CD8-positive, alpha-beta memory T cell (primary cell): Measurements from ENCODE around the gene ASPA. TPM values are rescaled to one million over a fixed set of nuclear protein-coding genes. Genes with fewer than 3 reads are reported as not detected.

Experiments used
- CTCF ChIA-PET: fragments of 350-600 bp; sonication (Branson Sonifier 250); formaldehyde crosslinking; loops from one replicate; lab custom pipeline; 2021; ENCODE audit warnings: antibody characterized with exemption; lab: Charles Lee
- POLR2A ChIA-PET: fragments of 350-600 bp; sonication (Branson Sonifier 250); formaldehyde crosslinking; loops from one replicate; lab custom pipeline; 2021; ENCODE audit warnings: antibody characterized with exemption; lab: Charles Lee
- DNase-seq, 5 donors: peaks; one replicate each; pipeline versions ENCODE4 v3.0.0 to v3.0.0-alpha.2; 2020 to 2022; ENCODE audit warnings: mixed read lengths in 1 of 5
- H3K27ac ChIP-seq: one replicate; pipeline ENCODE4 v1.7.0; 2013; ENCODE audit warnings: low read depth, mild to moderate bottlenecking, low read length, moderate library complexity
- H3K27me3 ChIP-seq: 2 replicates; pipeline ENCODE4 v1.7.0; 2013; ENCODE audit warnings: low read length, mild to moderate bottlenecking; ENCODE audit not compliant: insufficient read depth, poor library complexity, severe bottlenecking
- H3K36me3 ChIP-seq: 2 replicates; pipeline ENCODE4 v1.7.0; 2013; ENCODE audit warnings: mild to moderate bottlenecking, low read length, moderate library complexity; ENCODE audit not compliant: insufficient read depth
- H3K4me1 ChIP-seq: 2 replicates; pipeline ENCODE4 v1.7.0; 2013; ENCODE audit warnings: mild to moderate bottlenecking, low read length, moderate library complexity; ENCODE audit not compliant: insufficient read depth
- H3K4me3 ChIP-seq: 2 replicates; pipeline ENCODE4 v1.7.0; 2013; ENCODE audit warnings: mild to moderate bottlenecking, low read length
- H3K9me3 ChIP-seq: 2 replicates; pipeline ENCODE4 v1.7.0; 2013; ENCODE audit warnings: mild to moderate bottlenecking, low read length
- H3K27ac Mint-ChIP-seq, 8 donors: one replicate each; pipeline ENCODE4 v1.8.0; 2020 to 2021; ENCODE audit warnings: mixed read lengths in 8 of 8, mild to moderate bottlenecking in 6 of 8, inconsistent platforms in 3 of 8, moderate library complexity in 3 of 8
- H3K27me3 Mint-ChIP-seq, 2 donors: one replicate each; pipeline ENCODE4 v1.8.0; 2020 to 2021; ENCODE audit warnings: mixed read lengths in 2 of 2, mild to moderate bottlenecking in 1 of 2, moderate library complexity in 1 of 2
- H3K36me3 Mint-ChIP-seq, 3 donors: one replicate each; pipeline ENCODE4 v1.8.0; 2020 to 2021; ENCODE audit warnings: mixed read lengths in 3 of 3, inconsistent platforms in 1 of 3, mild to moderate bottlenecking in 1 of 3
- H3K4me1 Mint-ChIP-seq, 3 donors: one replicate each; pipeline ENCODE4 v1.8.0; 2020 to 2021; ENCODE audit warnings: mixed read lengths in 3 of 3, inconsistent platforms in 1 of 3, mild to moderate bottlenecking in 1 of 3
- H3K4me3 Mint-ChIP-seq, 7 donors: one replicate each; pipeline ENCODE4 v1.8.0; 2020 to 2021; ENCODE audit warnings: mixed read lengths in 7 of 7, mild to moderate bottlenecking in 6 of 7, moderate library complexity in 4 of 7, inconsistent platforms in 2 of 7
- H3K9me3 Mint-ChIP-seq, 5 donors: one replicate each; pipeline ENCODE4 v1.8.0; 2020 to 2022; ENCODE audit warnings: mixed read lengths in 5 of 5, mild to moderate bottlenecking in 3 of 5, moderate library complexity in 2 of 5, inconsistent platforms in 1 of 5
- polyA plus RNA-seq: library from polyadenylated mRNA; unstranded; fragments of 300-500 nt; fragmentation: Illumina TruSeq; gene quantifications from one replicate; pipeline ENCODE4 v1.2.3, GENCODE V29; 2021
- total RNA-seq, 2 experiments: library from RNA; stranded (reverse); gene quantifications; one replicate each; pipeline ENCODE4 v1.2.3, GENCODE V29; 2021

The ASPA gene
- total and polyA plus RNA-seq, 3 experiments from 2014 or later = not detected

- Mint-ChIP-seq H3K4me3 (no peak overlapping the region), H3K27ac (no peak overlapping the region), H3K27me3 (peaks cover 3 to 11% of the 10 kb centered on the region in 2 donors), H3K36me3 (no peaks in the 10 kb centered on the region), H3K4me1 (no peaks in the 10 kb centered on the region), H3K9me3 (no peaks in the 10 kb centered on the region)
- Histone ChIP-seq H3K36me3 (no peaks in the 10 kb centered on the region), H3K27ac (no peak overlapping the region), H3K4me1 (no peaks in the 10 kb centered on the region), H3K27me3 (no peaks in the 10 kb centered on the region), H3K9me3 (no peaks in the 10 kb centered on the region), H3K4me3 (no peak overlapping the region)
- POLR2A ChIA-PET = no interaction called here
- CTCF ChIA-PET = interaction anchor here (1.2 kb wide), 1 partner anchor 14 kb away, joined by 3 read pairs; no protein-coding TSS in a partner anchor
- DNase-seq = no peak
These were observed 73.9 kb downstream of the ASPA start for GRCh38 chr17:3549610-3550162.

- H3K27me3 Mint-ChIP-seq = peaks cover 6 to 20% of the 10 kb centered on the region in 2 donors
- H3K27ac ChIP-seq = no peak overlapping the region
- DNase-seq = no peak
- no peaks in the 10 kb centered on the region for H3K4me1 Mint-ChIP-seq
- no peaks in the 10 kb centered on the region for H3K9me3 ChIP-seq
- no peaks in the 10 kb centered on the region for H3K36me3 ChIP-seq
- H3K4me3 Mint-ChIP-seq = no peak overlapping the region
- no peaks in the 10 kb centered on the region for H3K9me3 Mint-ChIP-seq
- H3K4me1 ChIP-seq = no peaks in the 10 kb centered on the region
- CTCF ChIA-PET = no interaction called here
- POLR2A ChIA-PET = no interaction called here
- H3K36me3 Mint-ChIP-seq = no peaks in the 10 kb centered on the region
- H3K27me3 ChIP-seq = no peaks in the 10 kb centered on the region
- H3K27ac Mint-ChIP-seq = no peak overlapping the region
- H3K4me3 ChIP-seq = no peak overlapping the region
These were observed 75.4 kb downstream of the ASPA start for GRCh38 chr17:3551189-3551588.

- Histone ChIP-seq H3K4me1 (no peaks in the 10 kb centered on the region), H3K27me3 (no peaks in the 10 kb centered on the region), H3K27ac (no peak overlapping the region), H3K4me3 (no peak overlapping the region), H3K36me3 (no peaks in the 10 kb centered on the region), H3K9me3 (no peaks in the 10 kb centered on the region)
- POLR2A ChIA-PET = no interaction called here
- Mint-ChIP-seq H3K4me1 (peaks cover 0 to 8% (median 4%) of the 10 kb centered on the region in 3 donors), H3K36me3 (no peaks in the 10 kb centered on the region), H3K9me3 (no peaks in the 10 kb centered on the region), H3K4me3 (no peak overlapping the region), H3K27ac (no peak overlapping the region), H3K27me3 (peaks cover 6 to 23% of the 10 kb centered on the region in 2 donors)
- no peak for DNase-seq
- CTCF ChIA-PET = no interaction called here
These were observed 77.1 kb downstream of the ASPA start for GRCh38 chr17:3552916-3553315.

Other genes starting within 250 kb of the ASPA start
- under 1 TPM; 0.46 to 0.82 TPM for gene OR3A1, start 177.6 kb upstream of the ASPA start, total RNA-seq
- not detected for gene OR3A1, start 177.6 kb upstream of the ASPA start, polyA plus RNA-seq
- 1 to 10 TPM; 5.9 to 6.7 TPM for gene OR3A2, start 89.7 kb upstream of the ASPA start, total RNA-seq
- 0.46 TPM for gene OR3A2, start 89.7 kb upstream of the ASPA start, polyA plus RNA-seq
- gene OR1E1, start 77.6 kb upstream of the ASPA start, total RNA-seq = not detected
- not detected for gene OR1E1, start 77.6 kb upstream of the ASPA start, polyA plus RNA-seq
- not detected for gene OR3A3, start 64.6 kb upstream of the ASPA start, total RNA-seq
- not detected for gene OR3A3, start 64.6 kb upstream of the ASPA start, polyA plus RNA-seq
- gene OR1E2, start 42.2 kb upstream of the ASPA start, total RNA-seq = not detected
- gene OR1E2, start 42.2 kb upstream of the ASPA start, polyA plus RNA-seq = not detected
- gene SPATA22, start 4.2 kb upstream of the ASPA start, total RNA-seq = not detected
- gene SPATA22, start 4.2 kb upstream of the ASPA start, polyA plus RNA-seq = not detected
- gene TRPV3, start 81.8 kb downstream of the ASPA start, total RNA-seq = under 1 TPM; 0.49 to 0.79 TPM
- 0.21 TPM for gene TRPV3, start 81.8 kb downstream of the ASPA start, polyA plus RNA-seq
- 1 to 10 TPM; 2.4 to 2.8 TPM for gene TRPV1, start 133.4 kb downstream of the ASPA start, total RNA-seq
- gene TRPV1, start 133.4 kb downstream of the ASPA start, polyA plus RNA-seq = 0.83 TPM
- 10 to 100 TPM; 17.0 to 17.1 TPM for gene SHPK, start 160.3 kb downstream of the ASPA start, total RNA-seq
- 6.9 TPM for gene SHPK, start 160.3 kb downstream of the ASPA start, polyA plus RNA-seq
- gene CTNS, start 160.8 kb downstream of the ASPA start, total RNA-seq = 10 to 100 TPM; 33.3 to 35.5 TPM
- gene CTNS, start 160.8 kb downstream of the ASPA start, polyA plus RNA-seq = 7.7 TPM
- 10 to 100 TPM; 23.4 to 26.0 TPM for gene TAX1BP3, start 192.6 kb downstream of the ASPA start, total RNA-seq
- gene TAX1BP3, start 192.6 kb downstream of the ASPA start, polyA plus RNA-seq = 38.9 TPM
- gene EMC6, start 192.8 kb downstream of the ASPA start, total RNA-seq = 100 to 1,000 TPM in 1 of 2 experiments, 10 to 100 TPM in 1; 95.1 to 103 TPM
- 119 TPM for gene EMC6, start 192.8 kb downstream of the ASPA start, polyA plus RNA-seq
- 10 to 100 TPM in 1 of 2 experiments, 1 to 10 TPM in 1; 9.8 to 12.0 TPM for gene P2RX5, start 220.2 kb downstream of the ASPA start, total RNA-seq
- 37.4 TPM for gene P2RX5, start 220.2 kb downstream of the ASPA start, polyA plus RNA-seq
- 10 to 100 TPM; 16.0 to 16.6 TPM for gene HASPIN, start 247.9 kb downstream of the ASPA start, total RNA-seq
- gene HASPIN, start 247.9 kb downstream of the ASPA start, polyA plus RNA-seq = 0.09 TPM